ENCODE measurements around the gene CD226.

- TF ChIP-seq CTCF (IDR thresholded peaks at IDR 0.05) = no peak
- no peak for TF ChIP-seq EP300 (IDR thresholded peaks at IDR 0.05)
Observed at GRCh38 chr18:69882965-69883668, 64.6 kb downstream of the CD226 start.
